GM19238 (cell line): ENCODE data around the gene ZPBP2.

Experiments
- DNase-seq: peaks from one replicate; pipeline ENCODE4 v3.0.0; 2011; ENCODE audit warnings: low spot score; ENCODE audit not compliant: insufficient read length

ZPBP2 gene

GRCh38 chr17:39908789-39909352 lies 40.9 kb downstream of the ZPBP2 start:
- DNase-seq, result no peak

DNA sequence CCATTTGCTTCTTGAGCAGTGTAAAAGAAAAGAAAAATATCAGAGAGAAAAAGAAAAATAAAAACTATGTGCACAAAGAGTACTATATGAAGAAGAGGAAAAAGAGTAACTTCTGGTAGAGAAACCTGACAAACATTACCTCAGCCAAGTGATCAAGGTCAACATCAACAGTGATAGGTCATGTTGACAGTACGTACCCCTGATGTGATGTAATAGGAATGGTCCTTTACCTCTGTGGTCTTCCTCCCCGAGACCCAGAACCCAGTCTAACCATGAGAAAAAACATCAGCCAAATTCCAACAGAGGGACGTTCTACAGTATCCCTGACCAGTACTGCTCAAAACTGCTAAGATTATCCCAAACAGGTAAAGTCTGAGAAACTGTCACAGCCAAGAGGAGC lies 46.0 kb downstream of the ZPBP2 start:
- no peak for DNase-seq

GRCh38 chr17:39915559-39915958 lies 47.6 kb downstream of the ZPBP2 start:
- DNase-seq, result no peak

- no peak for DNase-seq
These were observed 48.9 kb downstream of the ZPBP2 start for GRCh38 chr17:39916918-39917317.

- DNase-seq, result no peak
These were observed 51.2 kb downstream of the ZPBP2 start for GRCh38 chr17:39919087-39919683.

DNA sequence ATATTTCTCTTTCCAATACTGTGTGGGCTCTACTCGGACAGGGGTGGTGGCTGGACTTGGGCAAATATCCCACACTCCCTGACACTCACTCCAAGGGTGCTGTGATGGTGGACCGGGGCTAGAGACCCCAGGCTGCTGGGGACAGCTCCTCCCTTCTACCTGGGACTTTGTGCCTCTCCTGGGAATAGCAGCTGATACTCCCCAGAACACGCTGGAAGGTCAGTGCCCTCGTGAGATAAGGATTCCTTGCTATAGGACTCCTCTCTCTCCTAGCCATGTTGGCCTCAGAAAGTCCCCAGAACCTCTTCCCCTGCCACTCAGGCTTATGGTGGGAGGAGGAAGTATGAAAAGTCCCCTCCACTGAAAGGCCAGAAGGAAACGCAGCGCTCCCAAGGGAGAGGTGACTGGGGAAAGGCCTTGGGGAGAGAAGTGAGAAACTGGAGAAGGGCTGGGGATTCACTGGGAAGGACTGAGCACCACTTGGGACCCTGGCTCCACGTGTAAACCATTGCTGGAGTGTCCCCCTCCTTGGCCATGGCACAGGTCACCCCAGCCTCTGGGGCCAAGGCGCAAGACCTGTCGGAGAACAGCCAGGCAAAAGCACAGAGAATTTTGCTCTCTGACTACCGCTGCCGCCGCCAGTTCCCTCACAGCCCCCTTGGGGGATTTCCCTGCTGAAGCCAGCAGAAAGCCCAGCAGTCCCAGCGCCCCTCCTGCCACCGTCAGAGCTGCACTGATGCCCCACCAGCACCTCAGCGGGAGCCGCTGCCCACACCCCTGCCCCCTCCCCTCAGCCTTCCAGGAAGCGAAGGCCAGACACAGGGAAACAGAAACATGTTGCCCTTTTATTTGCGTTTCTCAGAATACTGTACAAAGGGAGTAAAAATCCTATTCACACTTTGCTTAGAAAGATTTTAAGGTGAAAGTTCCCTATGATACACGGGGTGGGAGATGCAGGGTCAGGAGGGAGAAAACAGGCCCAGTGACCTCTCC lies 52.5 kb downstream of the ZPBP2 start:
- no peak for DNase-seq

GRCh38 chr17:39921323-39921722 lies 53.3 kb downstream of the ZPBP2 start:
- DNase-seq, result no peak

- DNase-seq, result no peak
These were observed 54.0 kb downstream of the ZPBP2 start for GRCh38 chr17:39922006-39922405.

- DNase-seq, result no peak
These were observed 55.2 kb downstream of the ZPBP2 start for GRCh38 chr17:39923230-39923629.

- DNase-seq, result no peak
These were observed 56.1 kb downstream of the ZPBP2 start for GRCh38 chr17:39923836-39924690.

GRCh38 chr17:39924691-39925055 lies 56.7 kb downstream of the ZPBP2 start:
- DNase-seq, result no peak

- no peak for DNase-seq
These were observed 57.5 kb downstream of the ZPBP2 start for GRCh38 chr17:39925282-39926134.

DNA sequence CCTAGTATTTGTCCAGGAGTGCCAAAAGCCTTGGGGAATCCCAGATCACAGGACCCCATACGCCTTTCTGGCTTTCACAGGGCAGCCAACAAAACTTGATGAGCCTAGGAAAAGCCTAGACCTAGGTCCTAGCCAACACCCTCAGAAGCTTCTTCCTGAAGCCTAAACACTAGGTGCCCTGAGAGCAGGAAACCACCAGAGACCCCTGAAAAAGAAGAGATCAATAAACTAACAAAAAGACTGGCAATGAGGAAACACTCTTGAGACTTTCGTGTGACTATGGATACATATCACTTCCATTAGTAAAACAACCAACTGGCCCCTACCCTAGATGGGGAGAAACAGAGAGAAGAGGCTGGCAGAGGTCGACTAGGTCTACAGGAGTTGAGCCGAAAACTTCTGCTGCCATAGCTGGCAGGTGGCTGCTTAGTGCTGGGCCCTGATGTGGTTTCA lies 58.2 kb downstream of the ZPBP2 start:
- no peak for DNase-seq

- peak; percentile 51 for DNase-seq
These were observed 58.6 kb downstream of the ZPBP2 start for GRCh38 chr17:39926588-39927100.
